OCI-LY3 (cell line): Measurements from ENCODE around the gene XRCC3.

ENCODE experiments used
- CTCF ChIP-seq: fragments of 200-600, 300-600 bp; sonication (generic); IDR thresholded peaks from 2 replicates; pipeline ENCODE4 v1.5.1; 2014; ENCODE audit warnings: antibody characterized with exemption, low read length, low read depth
- EZH2phosphoT487 ChIP-seq: fragments of 200-600 bp; shearing (Covaris generic); IDR thresholded peaks from 2 replicates; pipeline ENCODE4 v1.6.1; 2018; ENCODE audit warnings: antibody characterized with exemption, mixed run types, low read depth

GRCh38 chr14:103738166-103738565, 22.9 kb upstream of the XRCC3 start:
- TF ChIP-seq CTCF (no peak), EZH2phosphoT487 (no peak)
